Glutamatergic neuron (in vitro differentiated cells): ENCODE data around the gene GNAI3. TPM values are rescaled to one million over a fixed set of nuclear protein-coding genes. Genes with fewer than 3 reads are reported as not detected.
A peak's percentile ranks its signal among the peaks of the same experiment; 100 is the strongest.

ENCODE experiments used
- DNase-seq: peaks from one replicate; pipeline ENCODE4 v3.0.0; 2022
- H3K27ac Mint-ChIP-seq: one replicate; pipeline ENCODE4 v1.8.0; 2020; ENCODE audit warnings: mild to moderate bottlenecking, mixed read lengths, inconsistent platforms; ENCODE audit not compliant: unreplicated experiment
- H3K27me3 Mint-ChIP-seq: one replicate; pipeline ENCODE4 v1.8.0; 2020; ENCODE audit warnings: mild to moderate bottlenecking, moderate library complexity, mixed read lengths, inconsistent platforms; ENCODE audit not compliant: unreplicated experiment
- H3K36me3 Mint-ChIP-seq: one replicate; pipeline ENCODE4 v1.8.0; 2020; ENCODE audit warnings: mild to moderate bottlenecking, mixed read lengths, inconsistent platforms; ENCODE audit not compliant: unreplicated experiment
- H3K4me1 Mint-ChIP-seq: one replicate; pipeline ENCODE4 v1.8.0; 2020; ENCODE audit warnings: mild to moderate bottlenecking, low read depth, mixed read lengths, inconsistent platforms; ENCODE audit not compliant: unreplicated experiment
- H3K4me3 Mint-ChIP-seq: one replicate; pipeline ENCODE4 v1.8.0; 2020; ENCODE audit warnings: mild to moderate bottlenecking, mixed read lengths, inconsistent platforms; ENCODE audit not compliant: unreplicated experiment
- H3K9me3 Mint-ChIP-seq: one replicate; pipeline ENCODE4 v1.8.0; 2020; ENCODE audit warnings: mild to moderate bottlenecking, moderate library complexity, mixed read lengths, inconsistent platforms; ENCODE audit not compliant: unreplicated experiment
- total RNA-seq: library from RNA; stranded (reverse); fragmentation: NEBNext Ultra II Directional; extraction: Animal tissue kit (Norgen Biotek cat#: 25700); gene quantifications from one replicate; pipeline ENCODE4 v1.2.1, GENCODE V29; 2021; ENCODE audit not compliant: unreplicated experiment
- TF ChIP-seq, protein P1 (sequence below): fragments of 200-600 bp; sonication (generic); IDR thresholded peaks from one replicate; pipeline ENCODE4 v1.5.0; 2021; ENCODE audit not compliant: partially characterized antibody, unreplicated experiment

The GNAI3 gene
- total RNA-seq, 1 donor from 2014 or later, result 13.8 TPM

DNA sequence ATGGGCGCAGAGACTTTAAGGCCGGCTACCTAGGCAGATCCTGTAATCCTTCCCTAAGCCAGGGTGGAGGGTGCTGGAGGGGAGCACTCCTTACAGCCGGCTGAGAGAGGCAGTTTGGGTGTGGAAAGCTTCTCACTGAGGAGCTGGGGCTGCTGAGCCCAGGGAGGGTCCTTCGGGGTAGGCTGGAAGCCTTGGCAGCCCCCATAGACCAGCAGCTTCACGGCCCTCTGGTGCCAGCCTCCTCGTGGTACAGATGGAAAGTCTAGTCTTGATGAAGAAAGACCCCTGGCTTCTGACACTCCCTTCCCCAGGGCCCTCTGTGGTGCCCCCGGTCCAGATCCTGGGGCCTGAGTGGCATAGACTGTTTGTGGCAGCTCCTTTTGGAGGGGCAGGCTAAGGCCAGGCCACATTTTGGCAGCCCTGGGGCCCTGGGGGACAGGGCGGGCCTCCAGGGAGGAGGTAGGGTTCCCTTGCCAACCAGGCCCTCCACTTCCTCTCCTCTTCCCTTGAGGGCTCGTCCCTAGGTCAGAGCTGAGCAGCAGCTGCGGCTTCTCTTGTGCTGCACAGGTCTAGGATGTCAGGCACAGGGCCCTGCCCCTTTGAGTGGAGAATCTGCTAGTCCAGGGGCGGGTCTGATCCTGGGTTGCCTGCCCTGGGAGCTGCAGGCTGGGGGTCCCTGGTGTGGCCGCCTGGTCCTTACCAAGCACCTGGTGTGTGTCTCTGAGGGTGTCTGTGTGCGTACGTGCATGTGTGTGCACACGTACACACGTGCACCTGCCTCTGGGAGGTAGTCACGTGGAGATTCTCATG, 76.0 kb downstream of the GNAI3 start:
- Mint-ChIP-seq H3K4me1 (peaks cover 19% of the 10 kb centered on the region), H3K9me3 (peaks cover 4% of the 10 kb centered on the region), H3K36me3 (no peaks in the 10 kb centered on the region), H3K27ac (peak overlapping the region; percentile 48), H3K27me3 (peaks cover 8% of the 10 kb centered on the region), H3K4me3 (no peak overlapping the region)
- TF ChIP-seq, protein P1, sequence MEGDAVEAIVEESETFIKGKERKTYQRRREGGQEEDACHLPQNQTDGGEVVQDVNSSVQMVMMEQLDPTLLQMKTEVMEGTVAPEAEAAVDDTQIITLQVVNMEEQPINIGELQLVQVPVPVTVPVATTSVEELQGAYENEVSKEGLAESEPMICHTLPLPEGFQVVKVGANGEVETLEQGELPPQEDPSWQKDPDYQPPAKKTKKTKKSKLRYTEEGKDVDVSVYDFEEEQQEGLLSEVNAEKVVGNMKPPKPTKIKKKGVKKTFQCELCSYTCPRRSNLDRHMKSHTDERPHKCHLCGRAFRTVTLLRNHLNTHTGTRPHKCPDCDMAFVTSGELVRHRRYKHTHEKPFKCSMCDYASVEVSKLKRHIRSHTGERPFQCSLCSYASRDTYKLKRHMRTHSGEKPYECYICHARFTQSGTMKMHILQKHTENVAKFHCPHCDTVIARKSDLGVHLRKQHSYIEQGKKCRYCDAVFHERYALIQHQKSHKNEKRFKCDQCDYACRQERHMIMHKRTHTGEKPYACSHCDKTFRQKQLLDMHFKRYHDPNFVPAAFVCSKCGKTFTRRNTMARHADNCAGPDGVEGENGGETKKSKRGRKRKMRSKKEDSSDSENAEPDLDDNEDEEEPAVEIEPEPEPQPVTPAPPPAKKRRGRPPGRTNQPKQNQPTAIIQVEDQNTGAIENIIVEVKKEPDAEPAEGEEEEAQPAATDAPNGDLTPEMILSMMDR, result no peak
- DNase-seq, result peak; percentile 43

DNA sequence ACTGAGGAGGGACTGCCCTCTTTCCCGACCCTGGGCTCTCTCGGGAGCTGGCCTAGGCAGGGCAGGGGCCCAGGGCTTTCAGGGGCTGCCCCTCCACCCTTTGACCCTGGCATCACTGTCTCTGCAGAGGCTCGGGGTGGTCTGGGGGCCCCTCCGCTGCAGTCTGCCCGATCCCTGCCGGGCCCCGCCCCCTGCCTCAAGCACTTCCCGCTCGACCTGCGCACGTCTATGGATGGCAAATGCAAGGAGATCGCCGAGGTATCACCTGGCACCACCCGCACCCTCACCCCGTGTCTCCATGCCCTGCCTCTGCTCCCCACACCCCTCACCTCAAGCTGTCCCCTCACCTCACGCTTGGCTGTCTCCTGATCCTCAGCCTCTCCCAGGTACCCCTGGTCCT, 76.8 kb downstream of the GNAI3 start:
- DNase-seq, result no peak
- Mint-ChIP-seq H3K4me3 (peak overlapping the region; percentile 55), H3K9me3 (peaks cover 7% of the 10 kb centered on the region), H3K27me3 (peaks cover 7% of the 10 kb centered on the region), H3K4me1 (peaks cover 19% of the 10 kb centered on the region), H3K36me3 (no peaks in the 10 kb centered on the region), H3K27ac (no peak overlapping the region)
- TF ChIP-seq, protein P1, result no peak

DNA sequence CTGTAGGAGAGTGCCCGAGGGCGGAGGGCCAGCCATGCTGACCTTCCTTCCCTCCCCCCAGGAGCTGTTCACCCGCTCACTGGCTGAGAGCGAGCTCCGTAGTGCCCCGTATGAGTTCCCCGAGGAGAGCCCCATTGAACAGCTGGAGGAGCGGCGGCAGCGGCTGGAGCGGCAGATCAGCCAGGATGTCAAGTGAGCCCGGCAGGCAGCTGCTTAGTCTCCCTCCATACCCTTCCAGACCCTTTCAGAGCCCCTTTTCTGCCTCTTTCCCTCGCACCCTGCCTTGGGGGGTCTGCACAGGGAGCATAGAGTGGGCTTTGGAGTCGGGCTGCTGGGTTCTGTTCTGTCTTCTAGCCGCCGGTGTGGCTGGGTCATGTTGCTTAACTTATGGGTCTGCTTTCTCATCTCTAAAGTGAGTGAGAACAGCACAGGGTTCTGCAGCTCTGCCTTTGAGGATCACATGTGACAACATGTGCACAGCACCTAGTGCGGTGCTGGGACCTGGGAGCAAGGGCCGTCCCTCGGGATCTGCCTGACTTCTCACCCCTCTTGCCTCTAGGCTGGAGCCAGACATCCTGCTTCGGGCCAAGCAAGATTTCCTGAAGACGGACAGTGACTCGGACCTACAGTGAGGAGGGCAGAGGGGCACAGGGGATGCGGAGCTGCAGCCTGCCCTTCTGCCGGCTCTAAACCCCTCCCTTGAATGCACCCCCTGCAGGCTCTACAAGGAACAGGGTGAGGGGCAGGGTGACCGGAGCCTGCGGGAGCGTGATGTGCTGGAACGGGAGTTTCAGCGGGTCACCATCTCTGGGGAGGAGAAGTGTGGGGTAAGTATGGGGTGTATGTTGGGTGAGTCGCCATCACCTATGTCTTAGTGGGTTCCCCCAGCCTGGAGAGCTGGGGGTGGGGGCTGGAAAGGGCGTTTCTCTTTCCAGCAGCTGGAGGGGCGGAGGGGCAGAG, 77.5 kb downstream of the GNAI3 start:
- no peaks in the 10 kb centered on the region for H3K36me3 Mint-ChIP-seq
- H3K9me3 Mint-ChIP-seq, result peaks cover 7% of the 10 kb centered on the region
- H3K4me3 Mint-ChIP-seq, result peak overlapping the region; percentile 55
- H3K4me1 Mint-ChIP-seq, result peaks cover 19% of the 10 kb centered on the region
- H3K27ac Mint-ChIP-seq, result peak overlapping the region; percentile 52
- peaks cover 7% of the 10 kb centered on the region for H3K27me3 Mint-ChIP-seq
- DNase-seq, result peak; percentile 55
- TF ChIP-seq, protein P1, result no peak

DNA sequence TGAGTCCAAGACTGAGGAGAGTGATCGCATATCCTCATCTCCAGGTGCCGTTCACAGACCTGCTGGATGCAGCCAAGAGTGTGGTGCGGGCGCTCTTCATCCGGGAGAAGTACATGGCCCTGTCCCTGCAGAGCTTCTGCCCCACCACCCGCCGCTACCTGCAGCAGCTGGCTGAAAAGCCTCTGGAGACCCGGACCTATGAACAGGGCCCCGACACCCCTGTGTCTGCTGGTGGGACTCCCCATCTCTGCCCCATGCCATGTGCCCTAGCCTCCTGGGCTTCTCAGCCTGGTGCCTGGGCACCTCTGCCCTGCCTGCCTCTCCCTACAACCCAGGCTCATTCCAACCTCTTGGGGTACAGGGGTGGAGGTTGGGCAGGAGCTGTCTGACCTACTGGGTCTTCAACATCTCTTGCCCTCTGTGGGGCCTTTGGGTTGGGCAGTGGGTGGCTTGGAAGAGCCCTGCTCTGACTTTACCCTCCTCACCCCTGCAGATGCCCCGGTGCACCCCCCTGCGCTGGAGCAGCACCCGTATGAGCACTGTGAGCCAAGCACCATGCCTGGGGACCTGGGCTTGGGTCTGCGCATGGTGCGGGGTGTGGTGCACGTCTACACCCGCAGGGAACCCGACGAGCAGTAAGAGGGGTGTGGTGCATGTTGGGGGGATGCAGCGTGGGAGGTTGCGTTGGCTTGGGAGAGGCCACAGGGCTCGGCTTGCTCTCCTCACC, 78.4 kb downstream of the GNAI3 start:
- peaks cover 9% of the 10 kb centered on the region for H3K9me3 Mint-ChIP-seq
- H3K4me1 Mint-ChIP-seq, result peaks cover 16% of the 10 kb centered on the region
- H3K4me3 Mint-ChIP-seq, result no peak overlapping the region
- TF ChIP-seq, protein P1, result no peak
- DNase-seq, result no peak
- no peak overlapping the region for H3K27ac Mint-ChIP-seq
- peaks cover 7% of the 10 kb centered on the region for H3K27me3 Mint-ChIP-seq
- no peaks in the 10 kb centered on the region for H3K36me3 Mint-ChIP-seq
